ENCODE results near the gene AQP2. TPM values are rescaled to one million over a fixed set of nuclear protein-coding genes. Genes with fewer than 3 reads are reported as not detected.

The AQP2 gene
- total and polyA plus RNA-seq, 2 of the 4 experiments (the other 2 are of a cell fraction) = not detected

DNA sequence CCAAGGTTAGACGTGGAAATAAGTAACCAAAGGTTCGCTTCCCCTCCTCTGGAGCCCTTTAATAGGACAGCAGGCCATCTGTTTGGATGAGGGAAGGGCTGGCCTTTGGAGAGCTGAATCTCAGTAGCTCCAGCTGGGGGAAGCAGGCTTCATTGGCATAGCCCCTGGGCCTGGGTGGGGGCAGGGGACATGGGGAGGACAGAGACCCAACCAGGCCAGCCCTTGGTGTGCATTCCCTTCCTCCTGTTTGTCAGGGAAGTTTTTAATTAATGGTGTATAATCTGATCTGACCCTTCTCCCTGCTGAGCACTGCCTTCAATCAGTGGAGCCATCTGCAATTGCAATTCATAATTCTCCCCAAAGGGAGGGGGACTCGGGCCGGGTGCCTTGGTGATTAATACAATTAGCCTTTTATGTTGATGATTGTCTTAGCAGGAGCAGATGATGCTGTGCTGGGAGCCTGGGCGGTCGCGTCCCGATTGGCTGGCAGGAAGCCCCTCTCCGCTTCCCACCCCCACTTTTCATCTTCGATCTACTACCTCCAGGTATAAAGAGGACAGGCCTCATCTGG, 28.6 kb downstream of the AQP2 start:
- in situ Hi-C loops (cut with MboI; ENCODE audit: low sequenced_read_pairs) (loop anchor here (10.0 kb wide), 1 partner anchor 196 kb away; no protein-coding TSS in a partner anchor), dilution Hi-C loops (cut with HindIII; ENCODE audit: low sequenced_read_pairs, unreplicated experiment) (no loop called here), intact Hi-C loops (cut with micrococcal nuclease) (no loop called here)
- no peaks in the 10 kb centered on the region for H4K20me1 ChIP-seq (ENCODE audit: insufficient read depth, low read length)
- no peak overlapping the region for H3K4me3 ChIP-seq (ENCODE audit: insufficient read depth, low read depth, low read length)
- ChIA-PET POLR2A (ENCODE audit: unreplicated experiment) (no interaction called here), CTCF (interaction anchor here (1.0 kb wide), 1 partner anchor 76 kb away, joined by 3 read pairs; no protein-coding TSS in a partner anchor)
- peaks cover 10% of the 10 kb centered on the region for H3K4me1 ChIP-seq (ENCODE audit: control insufficient read depth, insufficient read depth, low read length)
- no peak overlapping the region for H3K4me2 ChIP-seq (ENCODE audit: low read depth, low read length)
- no peaks in the 10 kb centered on the region for H3K36me3 ChIP-seq (ENCODE audit: control insufficient read depth, insufficient read depth, low read length)
- no peak overlapping the region for H2AK5ac ChIP-seq (ENCODE audit: low read depth, low read length)
- H2AFZ ChIP-seq (replicated peaks; ENCODE audit: low read length, poor library complexity) = no peak overlapping the region
- H3K18ac ChIP-seq (ENCODE audit: low read depth, low read length) = no peak overlapping the region
- no peak overlapping the region for H3K23ac ChIP-seq (ENCODE audit: low read depth, low read length)
- H4K91ac ChIP-seq (ENCODE audit: insufficient read depth, low read depth, low read length) = no peak overlapping the region
- H3K14ac ChIP-seq (replicated peaks; ENCODE audit: low read depth, low read length) = no peak overlapping the region
- no peak overlapping the region for H4K8ac ChIP-seq (ENCODE audit: low read depth in 2 of 2, low read length in 2 of 2)
- BruUV-seq (replicated peaks) = no TSS peak
- no peaks in the 10 kb centered on the region for H3K9me3 ChIP-seq (ENCODE audit: control insufficient read depth, insufficient read depth, low read length)
- ATAC-seq (ENCODE audit: low read depth) (no peak), DNase-seq (no peak)
- H3K27ac ChIP-seq (ENCODE audit: insufficient read depth, low read length) = no peak overlapping the region
- H2BK20ac ChIP-seq (ENCODE audit: low read depth, low read length) = no peak overlapping the region
- H3K9ac ChIP-seq (ENCODE audit: low read depth, low read length) = no peak overlapping the region
- H3K27me3 ChIP-seq (ENCODE audit: control insufficient read depth, insufficient read depth, low read length) = no peaks in the 10 kb centered on the region
- H2BK5ac ChIP-seq (ENCODE audit: low read depth, low read length, poor library complexity, severe bottlenecking) = no peak overlapping the region
- H3K9me1 ChIP-seq (ENCODE audit: insufficient read depth, low read length) = peaks cover 8% of the 10 kb centered on the region
- no peak overlapping the region for H2AK9ac ChIP-seq (replicated peaks; ENCODE audit: low read depth, low read length, poor library complexity)
- H3K4ac ChIP-seq (ENCODE audit: low read depth, low read length) = no peak overlapping the region
- no peak overlapping the region for H4K5ac ChIP-seq (ENCODE audit: low read depth, low read length)
- peaks cover 0 to 5% of the 10 kb centered on the region in 2 experiments; a peak in 1 of 4 replicates for H3K79me1 ChIP-seq (ENCODE audit: low read depth in 1 of 2, low read length in 2 of 2)
- H2BK15ac ChIP-seq (ENCODE audit: low read depth, low read length) = no peak overlapping the region
- WGBS, 2 experiments (ENCODE audit: extremely low coverage in 2 of 2, insufficient read length in 1 of 2) = no CpG with 5 or more reads among the region's 10 CpGs
- H3K56ac ChIP-seq (ENCODE audit: extremely low read depth, insufficient read depth, low read length) = no peak overlapping the region
- no peak for TF ChIP-seq MAFK (IDR thresholded peaks at IDR 0.05; ENCODE audit: low read depth, low read length)
- no peak for TF ChIP-seq NFE2L2 (IDR thresholded peaks at IDR 0.05; ENCODE audit: low read depth, low read length)
- no peak for TF ChIP-seq CEBPB (IDR thresholded peaks at IDR 0.05; ENCODE audit: low read depth, low read length)
- TF ChIP-seq BHLHE40 (IDR thresholded peaks at IDR 0.05; ENCODE audit: low read depth, low read length) = no peak
- TF ChIP-seq RFX5 (IDR thresholded peaks at IDR 0.05; ENCODE audit: low read depth, low read length) = no peak
- no peak for TF ChIP-seq SMC3 (IDR thresholded peaks at IDR 0.05; ENCODE audit: low read depth, low read length)
- TF ChIP-seq FOS (IDR thresholded peaks at IDR 0.05; ENCODE audit: low read depth, low read length) = no peak
- no peak for TF ChIP-seq RAD21 (IDR thresholded peaks at IDR 0.05; ENCODE audit: low read length)
- no peak for TF ChIP-seq CHD1 (IDR thresholded peaks at IDR 0.05; ENCODE audit: low read depth, low read length)
- no peak for TF ChIP-seq POLR2A (IDR thresholded peaks at IDR 0.05; ENCODE audit: low read depth, low read length)
- TF ChIP-seq, protein P1, sequence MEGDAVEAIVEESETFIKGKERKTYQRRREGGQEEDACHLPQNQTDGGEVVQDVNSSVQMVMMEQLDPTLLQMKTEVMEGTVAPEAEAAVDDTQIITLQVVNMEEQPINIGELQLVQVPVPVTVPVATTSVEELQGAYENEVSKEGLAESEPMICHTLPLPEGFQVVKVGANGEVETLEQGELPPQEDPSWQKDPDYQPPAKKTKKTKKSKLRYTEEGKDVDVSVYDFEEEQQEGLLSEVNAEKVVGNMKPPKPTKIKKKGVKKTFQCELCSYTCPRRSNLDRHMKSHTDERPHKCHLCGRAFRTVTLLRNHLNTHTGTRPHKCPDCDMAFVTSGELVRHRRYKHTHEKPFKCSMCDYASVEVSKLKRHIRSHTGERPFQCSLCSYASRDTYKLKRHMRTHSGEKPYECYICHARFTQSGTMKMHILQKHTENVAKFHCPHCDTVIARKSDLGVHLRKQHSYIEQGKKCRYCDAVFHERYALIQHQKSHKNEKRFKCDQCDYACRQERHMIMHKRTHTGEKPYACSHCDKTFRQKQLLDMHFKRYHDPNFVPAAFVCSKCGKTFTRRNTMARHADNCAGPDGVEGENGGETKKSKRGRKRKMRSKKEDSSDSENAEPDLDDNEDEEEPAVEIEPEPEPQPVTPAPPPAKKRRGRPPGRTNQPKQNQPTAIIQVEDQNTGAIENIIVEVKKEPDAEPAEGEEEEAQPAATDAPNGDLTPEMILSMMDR (conservative IDR thresholded peaks at IDR 0.05; ENCODE audit: low read depth, low read length) = no peak
- TF ChIP-seq RCOR1 (IDR thresholded peaks at IDR 0.05; ENCODE audit: insufficient replicate concordance, low read length) = no peak
- TF ChIP-seq MXI1 (IDR thresholded peaks at IDR 0.05; ENCODE audit: borderline replicate concordance, low read depth, low read length) = no peak
- TF ChIP-seq, protein P2, sequence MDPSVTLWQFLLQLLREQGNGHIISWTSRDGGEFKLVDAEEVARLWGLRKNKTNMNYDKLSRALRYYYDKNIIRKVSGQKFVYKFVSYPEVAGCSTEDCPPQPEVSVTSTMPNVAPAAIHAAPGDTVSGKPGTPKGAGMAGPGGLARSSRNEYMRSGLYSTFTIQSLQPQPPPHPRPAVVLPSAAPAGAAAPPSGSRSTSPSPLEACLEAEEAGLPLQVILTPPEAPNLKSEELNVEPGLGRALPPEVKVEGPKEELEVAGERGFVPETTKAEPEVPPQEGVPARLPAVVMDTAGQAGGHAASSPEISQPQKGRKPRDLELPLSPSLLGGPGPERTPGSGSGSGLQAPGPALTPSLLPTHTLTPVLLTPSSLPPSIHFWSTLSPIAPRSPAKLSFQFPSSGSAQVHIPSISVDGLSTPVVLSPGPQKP (IDR thresholded peaks at IDR 0.05; ENCODE audit: borderline replicate concordance, low read depth, low read length) = no peak
- TF ChIP-seq, protein P3, sequence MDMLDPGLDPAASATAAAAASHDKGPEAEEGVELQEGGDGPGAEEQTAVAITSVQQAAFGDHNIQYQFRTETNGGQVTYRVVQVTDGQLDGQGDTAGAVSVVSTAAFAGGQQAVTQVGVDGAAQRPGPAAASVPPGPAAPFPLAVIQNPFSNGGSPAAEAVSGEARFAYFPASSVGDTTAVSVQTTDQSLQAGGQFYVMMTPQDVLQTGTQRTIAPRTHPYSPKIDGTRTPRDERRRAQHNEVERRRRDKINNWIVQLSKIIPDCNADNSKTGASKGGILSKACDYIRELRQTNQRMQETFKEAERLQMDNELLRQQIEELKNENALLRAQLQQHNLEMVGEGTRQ (IDR thresholded peaks at IDR 0.05; ENCODE audit: low read depth, low read length) = no peak
- no peak for TF ChIP-seq MAZ (IDR thresholded peaks at IDR 0.05; ENCODE audit: borderline replicate concordance, low read depth, low read length)
- no peak overlapping the region for H2BK120ac ChIP-seq (ENCODE audit: low read depth, low read length)

Measured in IMR-90 (cell line).